Nucleus accumbens (tissue), 56 donors: ENCODE data around the gene TLE7.

ENCODE experiments used
- DNase-seq, 56 donors: peaks; one replicate each; lab custom pipeline; 2025; lab: John Stamatoyannopoulos, UW

TLE7 gene

GRCh38 chr16:71414038-71414437 lies 27.8 kb downstream of the TLE7 start:
- DNase-seq: no peak

GRCh38 chr16:71413341-71413740 lies 28.5 kb downstream of the TLE7 start:
- DNase-seq: no peak

- peak in 49 of 56 donors; percentile 0 to 74 (median 31) for DNase-seq
Measured at GRCh38 chr16:71412270-71413160, 29.3 kb downstream of the TLE7 start.

GRCh38 chr16:71410146-71410545 lies 31.7 kb downstream of the TLE7 start:
- DNase-seq: no peak

DNA sequence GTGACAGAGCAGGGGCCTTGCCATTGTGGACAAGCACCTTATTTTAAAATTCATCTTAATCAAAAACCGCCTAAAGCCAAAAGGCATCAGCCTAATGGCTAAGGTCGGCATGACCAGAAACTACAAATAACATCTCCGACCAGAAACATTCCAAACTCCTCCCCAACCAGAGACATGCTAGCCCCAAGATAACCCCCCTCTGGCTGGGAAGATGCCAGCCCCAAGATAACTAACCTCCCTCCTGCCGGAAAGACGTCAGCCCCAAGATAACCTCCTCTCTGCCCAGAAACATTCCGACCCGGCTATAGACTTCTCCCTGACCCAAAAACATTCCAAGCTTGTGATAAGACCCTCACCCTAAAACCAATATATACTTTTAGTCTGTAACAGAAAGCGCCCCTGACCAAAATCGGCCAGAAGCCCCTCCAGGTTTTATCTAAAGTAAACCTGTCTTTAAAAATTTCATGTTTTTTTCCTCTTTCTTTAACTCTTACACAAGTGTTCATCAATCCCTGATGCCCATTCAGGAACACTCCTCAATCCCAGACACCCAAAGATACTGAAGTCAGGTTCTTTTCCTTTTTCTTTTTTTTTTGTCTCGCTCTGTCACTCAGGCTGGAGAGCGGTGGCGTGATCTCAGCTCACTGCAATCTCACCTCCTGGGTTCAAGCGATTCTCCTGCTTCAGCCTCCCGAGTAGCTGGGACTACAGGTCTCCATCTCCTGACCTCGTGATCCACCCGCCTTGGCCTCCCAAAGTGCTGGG lies 32.7 kb downstream of the TLE7 start:
- DNase-seq: no peak

- no peak for DNase-seq
Measured at GRCh38 chr16:71408536-71408935, 33.3 kb downstream of the TLE7 start.

GRCh38 chr16:71407731-71408130 lies 34.1 kb downstream of the TLE7 start:
- no peak for DNase-seq

DNA sequence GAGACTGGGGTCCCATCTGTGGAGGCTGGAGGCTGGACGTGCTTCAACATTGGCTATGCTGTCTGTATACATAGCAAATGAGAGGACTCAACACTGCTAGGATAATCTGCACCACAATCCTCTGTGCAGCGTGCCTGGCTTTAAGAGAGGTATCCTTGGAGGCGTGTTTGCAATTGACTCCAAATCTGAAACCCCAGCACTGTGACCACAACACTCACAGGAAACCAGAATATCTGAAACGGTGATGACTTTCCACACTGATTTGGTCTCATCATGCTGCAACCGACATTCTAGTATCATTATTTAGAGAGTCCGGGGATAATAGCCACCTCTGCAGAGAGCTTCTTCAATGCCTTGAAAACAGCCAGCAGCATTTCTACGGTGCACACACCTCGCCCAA lies 35.1 kb downstream of the TLE7 start:
- no peak for DNase-seq

GRCh38 chr16:71406316-71406715 lies 35.5 kb downstream of the TLE7 start:
- DNase-seq: no peak

- no peak for DNase-seq
Measured at GRCh38 chr16:71404364-71404763, 37.5 kb downstream of the TLE7 start.

DNA sequence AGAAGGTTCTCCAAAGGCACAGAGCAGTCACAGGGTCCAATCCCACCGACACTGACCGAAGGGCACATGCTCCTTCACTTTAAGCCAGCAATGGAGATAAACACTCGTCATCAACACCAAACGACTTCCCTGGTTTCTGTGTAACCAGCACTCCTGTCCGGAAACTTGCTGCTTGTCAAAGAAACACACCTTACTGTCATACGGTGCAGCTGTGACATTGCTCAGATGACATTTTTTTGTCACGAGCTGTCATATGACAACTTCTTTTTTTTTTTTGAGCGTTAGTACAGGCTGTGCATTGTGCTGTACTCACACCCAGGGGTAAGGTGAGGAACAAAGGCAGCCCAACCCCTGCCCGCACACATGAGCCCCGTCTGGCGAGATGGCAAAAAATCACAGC lies 39.2 kb downstream of the TLE7 start:
- no peak for DNase-seq

DNA sequence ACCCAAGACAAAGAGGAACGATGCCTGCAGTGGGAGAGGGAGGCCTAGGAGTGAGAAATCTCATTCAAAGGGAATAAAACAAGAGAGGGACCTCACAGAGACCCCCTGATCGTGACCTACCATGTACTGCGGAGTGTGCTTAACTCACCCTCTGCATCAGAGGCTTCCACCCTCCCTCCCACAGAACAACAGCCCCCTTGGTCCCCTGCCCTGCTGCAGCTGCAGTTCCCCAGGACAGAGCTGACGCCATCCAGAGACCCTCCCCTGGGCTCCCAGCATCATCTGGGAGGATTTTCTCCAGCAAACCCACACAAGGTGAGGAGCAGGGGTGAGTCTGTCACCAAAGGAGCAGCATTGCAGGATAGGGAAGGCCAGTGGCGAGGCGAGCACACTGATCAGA lies 39.8 kb downstream of the TLE7 start:
- no peak for DNase-seq

DNA sequence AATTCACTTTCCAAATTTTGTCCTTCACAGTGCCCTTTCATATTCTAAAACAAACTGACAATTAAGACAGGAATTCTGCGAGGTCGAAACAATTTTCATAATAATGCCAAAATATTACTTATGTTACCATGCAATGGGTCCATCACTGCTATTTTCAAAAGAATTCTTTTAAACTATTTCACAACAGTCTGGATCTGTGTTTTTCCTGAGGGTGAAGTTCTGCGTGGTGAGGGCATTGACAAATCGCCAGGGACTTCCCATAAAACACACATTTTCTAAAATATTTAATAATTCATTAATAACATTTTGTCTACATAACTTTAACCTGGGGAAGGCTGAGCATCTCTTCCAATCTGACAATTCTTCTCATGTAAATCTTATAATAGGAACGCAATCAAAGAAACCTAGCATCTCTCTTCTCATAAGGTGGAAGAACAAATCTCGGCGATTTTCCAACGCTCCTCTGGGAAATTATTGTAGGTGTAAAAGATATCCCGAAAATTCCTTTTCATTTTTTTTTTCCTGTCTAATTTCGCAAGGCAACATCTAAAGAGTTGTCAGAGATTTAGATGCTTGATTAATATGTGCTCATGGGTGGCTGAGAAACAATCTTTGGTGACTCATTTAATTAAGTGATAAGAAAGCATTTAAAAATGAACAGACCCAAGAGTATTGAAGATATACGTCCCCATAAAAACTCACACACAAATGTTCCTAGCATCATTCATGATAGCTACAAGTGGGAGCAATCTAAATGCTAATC lies 41.9 kb downstream of the TLE7 start:
- no peak for DNase-seq

DNA sequence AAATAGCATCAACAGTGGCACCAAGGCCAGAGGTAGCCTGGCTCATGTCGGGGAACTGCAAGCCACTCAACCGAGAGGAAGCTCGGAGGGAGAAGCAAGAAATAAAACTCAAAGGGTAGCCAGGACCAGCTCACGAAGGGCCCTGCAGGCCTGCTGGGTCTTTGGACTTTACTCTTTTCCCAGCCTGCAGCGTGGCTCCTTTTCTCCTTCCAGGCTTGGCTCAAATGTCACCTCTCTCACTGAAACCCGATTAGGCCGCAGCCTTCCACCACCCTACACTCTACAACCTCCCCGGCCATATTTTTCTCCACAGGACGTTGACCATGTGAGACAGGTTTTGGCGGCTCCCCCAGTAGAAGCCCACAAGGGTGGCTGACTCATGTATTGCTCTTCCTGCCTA lies 45.3 kb downstream of the TLE7 start:
- DNase-seq: no peak

GRCh38 chr16:71389330-71389729 lies 52.5 kb downstream of the TLE7 start:
- DNase-seq: no peak

- no peak for DNase-seq
Measured at GRCh38 chr16:71387045-71387871, 54.6 kb downstream of the TLE7 start.

- DNase-seq: peak in 2 of 56 donors; percentile 8 to 15
Measured at GRCh38 chr16:71384073-71384724, 57.7 kb downstream of the TLE7 start.

GRCh38 chr16:71383054-71383773 lies 58.6 kb downstream of the TLE7 start:
- peak in 1 of 56 donors; percentile 5 for DNase-seq

DNA sequence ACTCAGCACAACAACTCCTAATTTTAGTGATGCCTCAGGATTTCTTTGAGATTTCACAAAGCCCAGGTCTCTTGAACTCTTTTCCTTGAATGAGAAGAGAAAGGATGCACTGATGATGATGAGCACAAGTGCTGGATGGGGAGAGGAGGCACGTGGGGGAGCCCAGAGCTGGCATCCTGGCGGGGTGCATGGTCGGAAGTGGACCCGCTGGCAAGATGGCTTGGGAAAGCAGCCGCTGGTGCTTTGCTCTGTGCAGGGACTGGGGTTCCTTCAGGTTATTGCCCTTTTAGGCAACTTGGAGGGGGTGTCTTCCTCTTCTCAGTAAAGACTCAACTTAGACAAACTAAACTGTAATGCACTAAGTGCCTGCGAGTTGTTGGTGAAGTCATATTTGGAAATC lies 61.0 kb downstream of the TLE7 start:
- DNase-seq: no peak
